Endothelial cell of umbilical vein (primary cell): ENCODE data around the gene SKA3. TPM values are rescaled to one million over a fixed set of nuclear protein-coding genes. Genes with fewer than 3 reads are reported as not detected.

Source experiments
- Bru-seq: library from RNA; stranded (reverse); fragments of 400-500 nt; gene quantifications from one replicate; lab custom pipeline; 2021; lab: Mats Ljungman, UMichigan
- BruChase-seq, 2 experiments: library from RNA; stranded (reverse); fragments of 400-500 nt; gene quantifications; one replicate each; lab custom pipeline; 2021; lab: Mats Ljungman, UMichigan
- BruUV-seq: library from RNA; stranded (reverse); fragments of 400-500 nt; replicated peaks from 2 replicates; lab custom pipeline; 2021; lab: Mats Ljungman, UMichigan
- CTCF ChIA-PET: fragments of 300-600, 350-600 bp; sonication (Branson Sonifier 250); formaldehyde crosslinking; loops from one replicate; lab custom pipeline; 2021; ENCODE audit warnings: antibody characterized with exemption, inconsistent platforms; lab: Charles Lee
- POLR2A ChIA-PET: fragments of 300-600, 350-600 bp; sonication (Branson Sonifier 250); formaldehyde crosslinking; loops from one replicate; lab custom pipeline; 2021; ENCODE audit warnings: antibody characterized with exemption, inconsistent platforms; lab: Charles Lee
- DNase-seq: peaks from one replicate; pipeline ENCODE4 v3.0.0-alpha.2; 2011; ENCODE audit warnings: low read depth, low spot score
- FAIRE-seq: peaks from 2 replicates; lab custom pipeline; 2011; peaks lifted over from hg19 to GRCh38; lab: Jason Lieb, UNC
- H2AFZ ChIP-seq: 2 replicates; pipeline ENCODE4 v1.6.0; 2012; ENCODE audit warnings: low read depth, low read length, control low read depth, inconsistent platforms
- H3K27ac ChIP-seq: 2 replicates; pipeline ENCODE4 v1.5.1; 2011; ENCODE audit warnings: low read depth, mild to moderate bottlenecking, control low read depth, low read length, moderate library complexity; ENCODE audit not compliant: insufficient read depth
- H3K27me3 ChIP-seq, 2 experiments: 2 replicates each; pipeline versions ENCODE4 v1.6.0 to v1.6.1; 2011; ENCODE audit warnings: low read length in 2 of 2, mixed read lengths in 1 of 2; ENCODE audit not compliant: control insufficient read depth in 2 of 2, insufficient read depth in 2 of 2
- H3K36me3 ChIP-seq, 2 experiments: 2 replicates in 1 of 2; 3 replicates in 1 of 2; pipeline ENCODE4 v1.5.1; 2011; ENCODE audit warnings: low read length in 2 of 2, mild to moderate bottlenecking in 1 of 2, moderate library complexity in 1 of 2; ENCODE audit not compliant: control insufficient read depth in 2 of 2, insufficient read depth in 2 of 2; ENCODE audit errors: extremely low read depth in 1 of 2
- H3K4me1 ChIP-seq: 3 replicates; pipeline ENCODE4 v1.5.1; 2011; ENCODE audit warnings: mild to moderate bottlenecking, low read length; ENCODE audit not compliant: control insufficient read depth, insufficient read depth; ENCODE audit errors: extremely low read depth
- H3K4me2 ChIP-seq: 2 replicates; pipeline ENCODE4 v1.6.1; 2011; ENCODE audit warnings: low read length, control low read depth, mixed read lengths; ENCODE audit not compliant: insufficient read depth
- H3K4me3 ChIP-seq, 3 experiments: fragments of 200-600 bp in 1 of 3; sonication (generic), shearing (Covaris generic) in 1 of 3; replicated peaks in 1 of 3; 2 replicates each; pipeline ENCODE4 v1.5.1; 2011 to 2016; ENCODE audit warnings: control low read depth in 3 of 3, low read length in 3 of 3, mild to moderate bottlenecking in 2 of 3, inconsistent platforms in 1 of 3, low read depth in 1 of 3, moderate library complexity in 1 of 3; ENCODE audit not compliant: insufficient read depth in 1 of 3
- H3K79me2 ChIP-seq: 2 replicates; pipeline ENCODE4 v1.6.0; 2012; ENCODE audit warnings: low read length, inconsistent platforms; ENCODE audit not compliant: control insufficient read depth, insufficient read depth
- H3K9ac ChIP-seq: replicated peaks from 2 replicates; pipeline ENCODE3; 2011; ENCODE audit warnings: low read length, control low read depth; ENCODE audit not compliant: insufficient read depth; ENCODE audit errors: extremely low read depth
- H3K9me1 ChIP-seq: replicated peaks from 3 replicates; pipeline ENCODE4 v1.6.0; 2011; ENCODE audit warnings: mild to moderate bottlenecking, low read length; ENCODE audit not compliant: control insufficient read depth, insufficient read depth; ENCODE audit errors: extremely low read depth
- H3K9me3 ChIP-seq: replicated peaks from 2 replicates; pipeline ENCODE4 v1.5.1; 2012; ENCODE audit warnings: low read length, inconsistent platforms; ENCODE audit not compliant: control insufficient read depth, insufficient read depth
- H4K20me1 ChIP-seq: replicated peaks from 2 replicates; pipeline ENCODE3; 2011; ENCODE audit warnings: mild to moderate bottlenecking, low read length; ENCODE audit not compliant: control insufficient read depth, insufficient read depth; ENCODE audit errors: extremely low read depth
- EZH2 ChIP-seq: IDR thresholded peaks from 2 replicates; pipeline ENCODE4 v1.6.1; 2012; ENCODE audit warnings: borderline replicate concordance, low read depth, mild to moderate bottlenecking, moderate library complexity, low read length, inconsistent platforms; ENCODE audit not compliant: severe bottlenecking
- FOS ChIP-seq: IDR thresholded peaks from 2 replicates; pipeline ENCODE4 v1.6.1; 2011; ENCODE audit warnings: mild to moderate bottlenecking, low read length, moderate library complexity, borderline replicate concordance; ENCODE audit not compliant: insufficient read depth
- GATA2 ChIP-seq: IDR thresholded peaks from 2 replicates; pipeline ENCODE4 v1.7.0; 2011; ENCODE audit warnings: low read depth, mild to moderate bottlenecking, moderate library complexity, mixed read lengths, low read length; ENCODE audit not compliant: insufficient read length, insufficient read depth
- JUN ChIP-seq: IDR thresholded peaks from 2 replicates; pipeline ENCODE4 v1.6.1; 2011; ENCODE audit warnings: borderline replicate concordance, low read depth; ENCODE audit not compliant: insufficient read length, insufficient read depth
- MAX ChIP-seq: IDR thresholded peaks from 2 replicates; pipeline ENCODE4 v1.6.1; 2011; ENCODE audit not compliant: insufficient read depth, insufficient read length
- MYC ChIP-seq: IDR thresholded peaks from one replicate; pipeline ENCODE4 v1.6.1; 2011; ENCODE audit warnings: mild to moderate bottlenecking, low read depth, low read length
- POLR2A ChIP-seq: IDR thresholded peaks from 2 replicates; pipeline ENCODE4 v1.6.1; 2012; ENCODE audit warnings: low read depth, mild to moderate bottlenecking, control low read depth, low read length
- POLR2AphosphoS5 ChIP-seq: IDR thresholded peaks from 2 replicates; pipeline ENCODE4 v1.6.1; 2012; ENCODE audit warnings: low read depth, mild to moderate bottlenecking, control low read depth, low read length, moderate library complexity; ENCODE audit not compliant: insufficient read depth
- dilution Hi-C: fragments of 300-500 bp; cut with MboI; formaldehyde crosslinking; loops from one replicate; pipeline ENCODE4 v1.15.0; 2019; ENCODE audit warnings: low sequenced_read_pairs; ENCODE audit not compliant: extremely low pct_ligation_motif_present
- intact Hi-C: fragments of 100-400 bp; cut with micrococcal nuclease; formaldehyde crosslinking; loops from one replicate; pipeline ENCODE4 v1.10.0; 2022
- long read RNA-seq: library from polyadenylated mRNA; stranded (forward); transcript quantifications from one replicate; pipeline ENCODE4 v2.0.0, GENCODE V29; 2021
- polyA minus RNA-seq, 3 experiments: library from RNA; depleted of rRNA, polyadenylated mRNA; stranded (reverse); fragments of >200 nt; gene quantifications; 1 replicate in 1 of 3; 2 replicates in 2 of 3; pipeline ENCODE4 v1.2.3, GENCODE V29; 2011
- polyA plus RNA-seq, 4 experiments: library from polyadenylated mRNA; depleted of rRNA in 3 of 4; stranded (reverse) in 3 of 4; unstranded in 1 of 4; fragments of >200 nt; gene quantifications; 2 replicates each; pipeline versions ENCODE4 v1.2.1 to v1.2.3, GENCODE V29; 2011 to 2012; ENCODE audit warnings: missing spikeins in 1 of 4
- total RNA-seq: library from RNA; stranded (reverse); gene quantifications from 2 replicates; pipeline ENCODE4 v1.2.3, GENCODE V29; 2021
- TF ChIP-seq, protein P1 (sequence below), 2 donors: IDR thresholded peaks; 1 replicate in 1 of 2; 2 replicates in 1 of 2; pipeline ENCODE4 v1.5.1; 2011; ENCODE audit warnings: low read length in 2 of 2, mild to moderate bottlenecking in 2 of 2, moderate library complexity in 2 of 2, control low read depth in 1 of 2, inconsistent platforms in 1 of 2, low read depth in 1 of 2; ENCODE audit not compliant: insufficient read depth in 1 of 2; ENCODE audit errors: extremely low read depth in 1 of 2

The SKA3 gene
- total RNA-seq = 25.9 and 28.7 TPM in 2 replicates
- polyA plus RNA-seq = 7.6 and 9.4 TPM in 2 replicates
- polyA plus RNA-seq (2011; cell fraction: cytosol; rRNA removed) = 14.6 and 20.8 TPM in 2 replicates
- polyA plus RNA-seq (2011; cell fraction: nucleus; rRNA removed) = 9.0 and 14.1 TPM in 2 replicates
- polyA plus RNA-seq (2012) = 7.4 and 15.5 TPM in 2 replicates
- polyA minus RNA-seq = 5.7 and 6.3 TPM in 2 replicates
- polyA minus RNA-seq (2011; cell fraction: cytosol; rRNA and poly(A)+ RNA removed) = 21.1 TPM
- 5.5 and 9.9 TPM in 2 replicates for polyA minus RNA-seq (2011; cell fraction: nucleus; rRNA and poly(A)+ RNA removed)
- percentile 81 among the genes with signal in this experiment for Bru-seq, nascent RNA
- percentile 71 among the genes with signal in this experiment for BruChase-seq, experiment 1, labeled RNA remaining after a 6-hour chase
- BruChase-seq, experiment 2, labeled RNA remaining after a 2-hour chase = percentile 77 among the genes with signal in this experiment
- long read RNA-seq, transcript SKA3-202 (9 exons, 2,919 nt) = major isoform, 46 of 92 reads
- long read RNA-seq, transcript SKA3-201 (8 exons, 2,803 nt) = minor isoform, 7 of 92 reads
- long read RNA-seq, partial matches to known transcripts = 20 of 92 reads
- long read RNA-seq, other reads (novel, unspliced or antisense) = 14 of 92 reads

DNA sequence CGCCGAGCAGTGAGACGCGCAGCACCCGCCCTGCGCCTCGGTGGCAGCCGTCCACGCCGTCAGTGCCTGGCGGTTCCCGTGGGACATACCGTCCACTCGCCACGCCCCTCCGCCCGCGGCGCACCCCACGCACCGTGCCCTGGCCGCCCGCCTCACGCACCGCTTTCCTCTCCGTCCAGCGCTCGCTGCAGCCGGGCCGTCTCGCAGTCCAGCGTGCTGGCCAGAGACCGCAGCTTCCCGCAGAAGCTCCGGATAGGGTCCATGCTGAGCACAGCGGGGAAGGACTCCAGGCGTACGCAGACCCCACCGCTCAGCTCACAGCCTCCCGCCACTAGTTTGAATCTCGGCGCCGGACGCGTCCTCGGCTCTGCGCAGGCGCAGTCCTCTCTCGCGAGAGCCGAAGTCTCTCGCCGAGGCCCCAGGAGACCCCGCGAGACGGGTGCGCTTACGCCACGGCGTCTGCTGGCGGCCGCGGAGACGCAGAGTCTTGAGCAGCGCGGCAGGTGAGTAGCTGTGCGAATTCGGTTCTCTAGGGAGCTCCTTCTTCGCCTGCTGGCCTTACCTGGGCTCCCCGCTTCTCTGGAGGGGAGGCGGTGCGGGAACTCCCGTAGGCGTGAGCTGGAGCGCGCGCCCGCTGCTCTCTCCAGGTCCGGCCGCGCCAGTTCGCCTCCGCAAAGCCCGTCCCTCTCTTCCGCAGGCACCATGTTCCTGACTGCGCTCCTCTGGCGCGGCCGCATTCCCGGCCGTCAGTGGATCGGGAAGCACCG lies at the start of gene SKA3, which contains the start of gene MRPL57:
Gene SKA3 (minus strand): TSS at position 338 of the 767 bp plus-strand sequence. CDS start 75 bp downstream, at position 263.
Gene MRPL57 (plus strand): TSS at position 444 of the 767 bp plus-strand sequence. CDS start 259 bp downstream, at position 703.
- FAIRE-seq (peak; percentile 83), DNase-seq (peak; percentile 96)
- H3K4me1 ChIP-seq = peaks cover 12% of the 10 kb centered on the region
- no peaks in the 10 kb centered on the region for H4K20me1 ChIP-seq
- peak within 1 kb of the TSS; percentile 85 for H2AFZ ChIP-seq
- TF ChIP-seq, protein P1, sequence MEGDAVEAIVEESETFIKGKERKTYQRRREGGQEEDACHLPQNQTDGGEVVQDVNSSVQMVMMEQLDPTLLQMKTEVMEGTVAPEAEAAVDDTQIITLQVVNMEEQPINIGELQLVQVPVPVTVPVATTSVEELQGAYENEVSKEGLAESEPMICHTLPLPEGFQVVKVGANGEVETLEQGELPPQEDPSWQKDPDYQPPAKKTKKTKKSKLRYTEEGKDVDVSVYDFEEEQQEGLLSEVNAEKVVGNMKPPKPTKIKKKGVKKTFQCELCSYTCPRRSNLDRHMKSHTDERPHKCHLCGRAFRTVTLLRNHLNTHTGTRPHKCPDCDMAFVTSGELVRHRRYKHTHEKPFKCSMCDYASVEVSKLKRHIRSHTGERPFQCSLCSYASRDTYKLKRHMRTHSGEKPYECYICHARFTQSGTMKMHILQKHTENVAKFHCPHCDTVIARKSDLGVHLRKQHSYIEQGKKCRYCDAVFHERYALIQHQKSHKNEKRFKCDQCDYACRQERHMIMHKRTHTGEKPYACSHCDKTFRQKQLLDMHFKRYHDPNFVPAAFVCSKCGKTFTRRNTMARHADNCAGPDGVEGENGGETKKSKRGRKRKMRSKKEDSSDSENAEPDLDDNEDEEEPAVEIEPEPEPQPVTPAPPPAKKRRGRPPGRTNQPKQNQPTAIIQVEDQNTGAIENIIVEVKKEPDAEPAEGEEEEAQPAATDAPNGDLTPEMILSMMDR (IDR thresholded peaks at IDR 0.05; ENCODE audit: extremely low read depth in 1 of 2, insufficient read depth in 1 of 2, low read depth in 1 of 2, low read length in 2 of 2) = peak in 1 of 2 donors; percentile 7
- TF ChIP-seq FOS = peak; percentile 11
- no peak for TF ChIP-seq JUN
- TF ChIP-seq MAX = peak; percentile 5
- peak; percentile 96 for TF ChIP-seq POLR2AphosphoS5
- TF ChIP-seq MYC = no peak
- no peak for TF ChIP-seq GATA2
- peak; percentile 85 for TF ChIP-seq POLR2A
- no peak for TF ChIP-seq EZH2
- H3K4me3 ChIP-seq = peak within 1 kb of the TSS; percentile 81 to 96 (median 89)
- ChIA-PET POLR2A (interaction anchor here (0.5 to 2.5 kb wide), 5 partner anchors 13 to 341 kb away, joined by 3 to 13 read pairs (median 3); partner anchors contain the start of gene LATS2), CTCF (interaction anchor here (0.9 to 6.1 kb wide), 15 partner anchors 11 to 303 kb away, joined by 3 to 81 read pairs (median 3); no protein-coding TSS in a partner anchor)
- no peaks in the 10 kb centered on the region for H3K27me3 ChIP-seq
- no TSS peak for BruUV-seq
- H3K9me1 ChIP-seq = no peaks in the 10 kb centered on the region
- H3K79me2 ChIP-seq = peaks cover 58% of the 10 kb centered on the region
- no peaks in the 10 kb centered on the region for H3K9me3 ChIP-seq
- peak within 1 kb of the TSS; percentile 97 for H3K9ac ChIP-seq
- dilution Hi-C loops = no loop called here
- peak within 1 kb of the TSS; percentile 98 for H3K4me2 ChIP-seq
- H3K27ac ChIP-seq = peak within 1 kb of the TSS; percentile 76
- H3K36me3 ChIP-seq = no peaks in the 10 kb centered on the region
- intact Hi-C loops = loop anchor here (1.0 to 5.0 kb wide), 3 partner anchors 96 to 138 kb away; no protein-coding TSS in a partner anchor
